Sigmoid colon (tissue), 7 donors: ENCODE data around the gene RBM3. TPM values are rescaled to one million over a fixed set of nuclear protein-coding genes. Genes with fewer than 3 reads are reported as not detected.
"Not testable (repeated sequence)": the region's sequence is repeated elsewhere in the genome, so short reads cannot be mapped to it uniquely, and the experiment has no call there.

ENCODE experiments used
- DNase-seq: peaks from one replicate; pipeline ENCODE4 v3.0.0-alpha.2; 2019
- H3K27ac ChIP-seq, 4 donors: fragments of 200-600 bp; sonication (generic); one replicate each; pipeline ENCODE4 v1.5.1; 2016 to 2019; ENCODE audit warnings: mild to moderate bottlenecking in 1 of 4
- H3K27me3 ChIP-seq, 3 donors: fragments of 200-600 bp; sonication (generic); one replicate each; pipeline ENCODE4 v1.5.1; 2019; ENCODE audit warnings: mild to moderate bottlenecking in 1 of 3
- H3K36me3 ChIP-seq, 4 donors: fragments of 200-600 bp; sonication (generic); one replicate each; pipeline ENCODE4 v1.5.1; 2016 to 2019
- H3K4me1 ChIP-seq, 4 donors: fragments of 200-600 bp; sonication (generic); one replicate each; pipeline ENCODE4 v1.5.1; 2017 to 2019
- H3K4me3 ChIP-seq, 4 donors: fragments of 200-600 bp; sonication (generic); one replicate each; pipeline ENCODE4 v1.5.1; 2017 to 2019; ENCODE audit warnings: mild to moderate bottlenecking in 2 of 4, moderate library complexity in 1 of 4
- H3K9me3 ChIP-seq, 4 donors: fragments of 200-600 bp in 3 of 4; sonication (generic) in 3 of 4; one replicate each; pipeline versions ENCODE4 v1.5.1 to v1.6.1; 2013 to 2019
- EP300 ChIP-seq, 4 donors: sonication (generic); formaldehyde crosslinking; IDR thresholded peaks; one replicate each; pipeline ENCODE4 v1.6.1; 2017; ENCODE audit warnings: antibody characterized with exemption in 4 of 4
- POLR2A ChIP-seq, 2 donors: fragments of 450-650 bp; IDR thresholded peaks; one replicate each; pipeline ENCODE4 v1.6.1; 2016; ENCODE audit warnings: antibody characterized with exemption in 2 of 2, mild to moderate bottlenecking in 2 of 2, moderate library complexity in 2 of 2
- POLR2AphosphoS5 ChIP-seq, 4 donors: sonication (generic); formaldehyde crosslinking; IDR thresholded peaks; one replicate each; pipeline ENCODE4 v1.6.1; 2017; ENCODE audit warnings: antibody characterized with exemption in 4 of 4
- WGBS, 2 donors: extraction: QIAGEN DNeasy Blood & Tissue Kit; methylation state at CpG; one replicate each; pipeline ENCODE4 v1.1.7; 2013; 5-methylcytosine and 5-hydroxymethylcytosine counted together
- intact Hi-C: fragments of 100-400 bp; cut with DNase I; formaldehyde crosslinking; loops from one replicate; pipeline ENCODE4 v1.15.1; 2023
- polyA plus RNA-seq, 3 donors: library from polyadenylated mRNA; stranded (reverse); fragments of 200-250 nt; gene quantifications; one replicate each; pipeline ENCODE4 v1.2.3, GENCODE V29; 2013
- total RNA-seq, 4 donors: library from RNA; depleted of rRNA; stranded (reverse); fragments of >200 nt; gene quantifications; one replicate each; pipeline ENCODE4 v1.1.0, GENCODE V29; 2016
- TF ChIP-seq, protein P1 (sequence below), 4 experiments: fragments of 450-650 bp in 3 of 4; fragments of 200-600 bp in 1 of 4; IDR thresholded peaks; one replicate each; pipeline ENCODE4 v1.5.1; 2016 to 2019; ENCODE audit warnings: antibody characterized with exemption in 4 of 4, mild to moderate bottlenecking in 3 of 4, moderate library complexity in 2 of 4
- donor health status: healthy with polysubstance abuse.
- donor health status: Bipolar disorder and iron deficiency.
- donor health status: healthy.

Gene RBM3
- total and polyA plus RNA-seq, 7 donors: 83.9 to 217 (median 153) TPM

DNA sequence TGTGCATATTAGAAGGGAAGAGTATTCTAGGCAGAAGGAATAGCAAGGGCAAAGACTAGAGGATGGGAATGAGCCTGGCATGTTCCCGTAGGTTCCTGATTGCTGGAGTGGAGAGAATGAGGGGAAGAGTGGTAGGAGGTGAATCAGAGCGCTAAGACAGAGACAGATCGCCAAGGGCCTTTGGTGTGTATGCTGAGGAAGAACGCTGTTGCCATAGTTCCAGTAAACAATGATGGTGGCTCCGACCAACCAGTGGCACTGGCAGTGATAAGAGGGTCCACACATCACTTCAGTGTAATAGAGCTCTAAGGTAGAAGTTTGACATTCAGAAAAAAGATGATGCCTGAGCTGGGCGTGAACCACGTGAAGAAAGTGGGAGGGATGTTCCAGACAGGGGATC, 33.8 kb upstream of the RBM3 start:
- Histone ChIP-seq H3K36me3 (peaks cover 0 to 14% (median 3%) of the 10 kb centered on the region in 4 donors), H3K27ac (peak overlapping the region; percentile 88 to 91 (median 90)), H3K9me3 (no peaks in the 10 kb centered on the region), H3K4me3 (peak overlapping the region in 3 of 4 donors; percentile 64 to 70 (median 67)), H3K4me1 (peaks cover 0 to 11% (median 3%) of the 10 kb centered on the region in 4 donors), H3K27me3 (peaks cover 0 to 3% (median 0%) of the 10 kb centered on the region in 3 donors)
- TF ChIP-seq POLR2A (IDR thresholded peaks at IDR 0.05) (no peak), EP300 (IDR thresholded peaks at IDR 0.05) (no peak), POLR2AphosphoS5 (IDR thresholded peaks at IDR 0.05) (no peak)
- TF ChIP-seq, protein P1, sequence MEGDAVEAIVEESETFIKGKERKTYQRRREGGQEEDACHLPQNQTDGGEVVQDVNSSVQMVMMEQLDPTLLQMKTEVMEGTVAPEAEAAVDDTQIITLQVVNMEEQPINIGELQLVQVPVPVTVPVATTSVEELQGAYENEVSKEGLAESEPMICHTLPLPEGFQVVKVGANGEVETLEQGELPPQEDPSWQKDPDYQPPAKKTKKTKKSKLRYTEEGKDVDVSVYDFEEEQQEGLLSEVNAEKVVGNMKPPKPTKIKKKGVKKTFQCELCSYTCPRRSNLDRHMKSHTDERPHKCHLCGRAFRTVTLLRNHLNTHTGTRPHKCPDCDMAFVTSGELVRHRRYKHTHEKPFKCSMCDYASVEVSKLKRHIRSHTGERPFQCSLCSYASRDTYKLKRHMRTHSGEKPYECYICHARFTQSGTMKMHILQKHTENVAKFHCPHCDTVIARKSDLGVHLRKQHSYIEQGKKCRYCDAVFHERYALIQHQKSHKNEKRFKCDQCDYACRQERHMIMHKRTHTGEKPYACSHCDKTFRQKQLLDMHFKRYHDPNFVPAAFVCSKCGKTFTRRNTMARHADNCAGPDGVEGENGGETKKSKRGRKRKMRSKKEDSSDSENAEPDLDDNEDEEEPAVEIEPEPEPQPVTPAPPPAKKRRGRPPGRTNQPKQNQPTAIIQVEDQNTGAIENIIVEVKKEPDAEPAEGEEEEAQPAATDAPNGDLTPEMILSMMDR (IDR thresholded peaks at IDR 0.05): no peak
- WGBS, 2 donors: 89 to 90% methylated on average over 7 of the region's 7 CpGs
- intact Hi-C loops: no loop called here
- peak; percentile 41 for DNase-seq

DNA sequence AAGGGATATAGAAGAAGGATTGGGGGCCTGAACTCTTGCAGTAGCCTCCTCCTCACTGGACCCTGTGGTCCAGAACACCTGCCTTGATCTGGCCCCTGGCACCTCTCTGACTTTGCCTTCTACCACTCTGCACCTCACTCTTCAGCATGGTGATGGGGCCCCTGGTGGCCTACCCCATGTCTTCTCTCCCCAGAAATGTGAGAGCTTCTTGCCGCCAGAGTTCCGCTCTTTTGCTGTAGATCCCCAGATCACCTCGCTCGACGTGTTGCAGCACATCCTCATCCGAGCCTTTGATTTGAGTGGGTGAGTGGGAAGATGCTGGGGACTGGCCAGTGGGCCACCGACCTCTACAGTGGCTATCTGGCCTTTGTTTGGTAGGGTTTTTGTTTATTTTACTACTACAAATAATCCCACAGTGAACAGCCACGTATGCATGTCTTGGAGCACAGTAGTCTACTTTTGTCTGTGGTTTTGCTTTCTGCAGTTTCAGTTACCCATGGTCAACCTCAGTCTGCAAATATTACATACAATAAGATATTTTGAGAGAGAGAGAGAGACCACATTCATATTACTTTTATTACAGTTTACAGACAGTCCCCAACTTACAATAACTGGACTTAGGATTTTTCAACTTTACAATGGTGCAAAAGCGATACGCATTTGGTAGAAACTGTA, 33.0 kb upstream of the RBM3 start:
- DNase-seq: peak; percentile 46
- H3K36me3 ChIP-seq: peaks cover 0 to 14% (median 3%) of the 10 kb centered on the region in 4 donors
- H3K4me1 ChIP-seq: peaks cover 0 to 11% (median 3%) of the 10 kb centered on the region in 4 donors
- 81% methylated on average over 10 of the region's 10 CpGs for WGBS, 2 donors
- TF ChIP-seq POLR2AphosphoS5 (IDR thresholded peaks at IDR 0.05): no peak
- TF ChIP-seq, protein P1 (IDR thresholded peaks at IDR 0.05): no peak
- no peak for TF ChIP-seq EP300 (IDR thresholded peaks at IDR 0.05)
- no peak for TF ChIP-seq POLR2A (IDR thresholded peaks at IDR 0.05)
- peaks cover 0 to 3% (median 0%) of the 10 kb centered on the region in 3 donors for H3K27me3 ChIP-seq
- intact Hi-C loops: no loop called here
- H3K27ac ChIP-seq: peak overlapping the region in 1 of 4 donors; percentile 89
- H3K9me3 ChIP-seq: no peaks in the 10 kb centered on the region
- H3K4me3 ChIP-seq: no peak overlapping the region

DNA sequence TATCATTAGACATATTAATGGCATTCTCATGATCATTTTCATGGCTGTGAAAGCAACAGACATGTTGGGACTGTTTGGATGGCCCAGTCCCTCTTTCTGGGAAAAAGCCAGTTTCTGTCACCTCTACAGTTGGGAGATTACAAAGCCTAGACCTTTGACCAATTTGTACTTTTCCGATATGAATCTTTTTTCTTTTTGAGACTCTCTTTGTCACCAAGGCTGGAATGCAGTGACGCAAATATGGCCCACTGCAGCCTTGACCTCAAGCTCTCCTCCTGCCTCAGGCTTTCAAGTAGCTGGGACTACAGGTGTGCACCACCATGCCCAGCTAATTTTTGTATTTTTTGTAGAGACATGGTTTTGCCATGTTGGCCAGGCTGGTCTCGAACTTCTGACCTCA, 25.4 kb upstream of the RBM3 start:
- H3K36me3 ChIP-seq: peaks cover 0 to 8% (median 3%) of the 10 kb centered on the region in 4 donors
- no peaks in the 10 kb centered on the region for H3K9me3 ChIP-seq
- WGBS, 2 donors: 98 to 99% methylated on average over 3 of the region's 3 CpGs
- peaks cover 0 to 3% (median 0%) of the 10 kb centered on the region in 3 donors for H3K27me3 ChIP-seq
- no peaks in the 10 kb centered on the region for H3K4me1 ChIP-seq
- TF ChIP-seq POLR2A (IDR thresholded peaks at IDR 0.05) (no peak), POLR2AphosphoS5 (IDR thresholded peaks at IDR 0.05) (no peak), EP300 (IDR thresholded peaks at IDR 0.05) (no peak)
- TF ChIP-seq, protein P1 (IDR thresholded peaks at IDR 0.05): no peak
- DNase-seq: no peak
- H3K4me3 ChIP-seq: no peak overlapping the region
- no peak overlapping the region for H3K27ac ChIP-seq
- intact Hi-C loops: no loop called here

DNA sequence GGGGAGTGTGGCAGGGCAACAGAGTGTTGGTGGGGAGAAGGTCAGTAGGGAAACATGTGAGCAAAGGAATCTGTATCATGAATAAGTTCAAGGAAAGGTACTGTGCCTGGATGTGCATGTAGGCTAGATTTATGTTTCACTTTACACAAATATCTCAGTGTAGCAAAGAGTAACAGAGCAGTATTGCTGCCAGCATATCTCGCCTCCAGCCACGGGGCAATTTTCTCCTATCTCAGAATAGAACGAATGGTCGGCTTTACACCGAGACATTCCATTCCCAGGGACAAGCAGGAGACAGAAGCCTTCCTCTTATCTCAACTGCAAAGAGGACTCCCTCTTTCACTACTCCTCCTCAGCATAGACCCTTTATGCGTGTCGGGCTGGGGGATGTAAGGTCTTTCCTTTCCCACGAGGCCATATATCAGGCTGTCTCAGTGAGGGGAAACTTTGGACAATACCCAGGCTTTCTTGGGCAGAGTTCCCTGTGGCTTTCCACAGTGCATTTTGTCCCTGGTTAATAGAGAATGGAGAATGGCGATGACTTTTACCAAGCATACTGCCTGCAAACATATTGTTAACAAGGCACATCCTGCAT, 18.5 kb upstream of the RBM3 start:
- H3K27ac ChIP-seq, H3K4me3 ChIP-seq, intact Hi-C loops, H3K27me3 ChIP-seq, H3K4me1 ChIP-seq, H3K9me3 ChIP-seq: not testable (repeated sequence)
- DNase-seq: peak; percentile 12
- peaks cover 0 to 30% (median 9%) of the 10 kb centered on the region in 4 donors for H3K36me3 ChIP-seq
- WGBS, 2 donors: 91 to 98% methylated on average over 9 of the region's 9 CpGs

DNA sequence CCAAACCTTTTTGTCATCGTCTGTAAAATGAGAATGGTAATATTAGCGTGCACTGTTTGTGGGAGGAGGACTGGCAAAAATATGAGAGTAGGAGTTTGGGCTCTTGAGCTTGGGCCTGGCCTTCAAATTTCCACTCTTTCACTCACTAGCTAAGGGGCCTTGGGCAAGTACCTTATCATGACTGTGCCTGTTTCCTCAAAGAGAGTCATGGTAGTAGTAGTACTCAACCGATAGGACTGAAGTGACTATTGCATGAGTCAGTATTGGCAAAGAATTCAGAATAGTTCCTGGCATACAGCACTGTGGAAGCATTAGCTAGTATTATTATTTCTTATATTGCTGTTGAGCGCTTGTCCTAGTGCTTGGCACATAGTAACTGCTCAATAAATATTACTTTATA, 16.0 kb upstream of the RBM3 start:
- H3K27me3 ChIP-seq: no peaks in the 10 kb centered on the region
- H3K4me3 ChIP-seq: no peak overlapping the region
- peaks cover 0 to 34% (median 9%) of the 10 kb centered on the region in 4 donors for H3K36me3 ChIP-seq
- no peaks in the 10 kb centered on the region for H3K4me1 ChIP-seq
- H3K9me3 ChIP-seq: no peaks in the 10 kb centered on the region
- DNase-seq: no peak
- intact Hi-C loops: no loop called here
- 88 to 90% methylated on average over 4 of the region's 4 CpGs for WGBS, 2 donors
- H3K27ac ChIP-seq: no peak overlapping the region
- no peak for TF ChIP-seq EP300 (IDR thresholded peaks at IDR 0.05)
- no peak for TF ChIP-seq POLR2A (IDR thresholded peaks at IDR 0.05)
- TF ChIP-seq POLR2AphosphoS5 (IDR thresholded peaks at IDR 0.05): no peak
- TF ChIP-seq, protein P1 (IDR thresholded peaks at IDR 0.05): no peak
